Spinal cord (tissue), 10 donors: ENCODE results near the gene IFNLR1. TPM values are rescaled to one million over a fixed set of nuclear protein-coding genes. Genes with fewer than 3 reads are reported as not detected.
A peak's percentile ranks its signal among the peaks of the same experiment; 100 is the strongest.

Experiments
- DNase-seq, 6 donors: peaks; one replicate each; pipeline versions ENCODE4 v3.0.0 to v3.0.0-alpha.2; 2013 to 2015; ENCODE audit warnings: low spot score in 6 of 6, low read depth in 4 of 6
- H3K27ac ChIP-seq: one replicate; pipeline ENCODE4 v1.5.1; 2013; ENCODE audit warnings: low read depth, low read length, control low read depth
- H3K27me3 ChIP-seq: one replicate; pipeline ENCODE4 v1.6.1; 2013; ENCODE audit warnings: low read length; ENCODE audit not compliant: control insufficient read depth, insufficient read depth
- H3K36me3 ChIP-seq: one replicate; pipeline ENCODE4 v1.6.1; 2013; ENCODE audit warnings: low read length; ENCODE audit not compliant: control insufficient read depth, insufficient read depth
- H3K4me1 ChIP-seq: one replicate; pipeline ENCODE4 v1.6.1; 2013; ENCODE audit warnings: low read length; ENCODE audit not compliant: control insufficient read depth, insufficient read depth
- H3K4me3 ChIP-seq: one replicate; pipeline ENCODE4 v1.5.1; 2013; ENCODE audit warnings: low read depth, low read length, control low read depth
- H3K9me3 ChIP-seq: one replicate; pipeline ENCODE4 v1.6.1; 2013; ENCODE audit warnings: low read length; ENCODE audit not compliant: control insufficient read depth, insufficient read depth
- WGBS: methylation state at CpG from one replicate; pipeline ENCODE4 v1.1.5; 2013; ENCODE audit warnings: missing lambda C conversion rate; ENCODE audit not compliant: insufficient coverage; 5-methylcytosine and 5-hydroxymethylcytosine counted together
- polyA plus RNA-seq, 2 donors: library from polyadenylated mRNA; unstranded; fragments of 120-200 nt; gene quantifications; one replicate each; pipeline ENCODE4 v1.2.1, GENCODE V29; 2013; ENCODE audit not compliant: insufficient read length in 2 of 2
- total RNA-seq, 2 donors: library from RNA; depleted of rRNA in 1 of 2; stranded (reverse); fragments of 120-200 nt in 1 of 2; fragments of >200 nt in 1 of 2; gene quantifications; one replicate each; pipeline versions ENCODE4 v1.2.3 to v1.2.4, GENCODE V29; 2013 to 2014
- donor health status: healthy.

The IFNLR1 gene
- total and polyA plus RNA-seq, 4 donors = 0.59 to 1.6 (median 0.73) TPM

DNA sequence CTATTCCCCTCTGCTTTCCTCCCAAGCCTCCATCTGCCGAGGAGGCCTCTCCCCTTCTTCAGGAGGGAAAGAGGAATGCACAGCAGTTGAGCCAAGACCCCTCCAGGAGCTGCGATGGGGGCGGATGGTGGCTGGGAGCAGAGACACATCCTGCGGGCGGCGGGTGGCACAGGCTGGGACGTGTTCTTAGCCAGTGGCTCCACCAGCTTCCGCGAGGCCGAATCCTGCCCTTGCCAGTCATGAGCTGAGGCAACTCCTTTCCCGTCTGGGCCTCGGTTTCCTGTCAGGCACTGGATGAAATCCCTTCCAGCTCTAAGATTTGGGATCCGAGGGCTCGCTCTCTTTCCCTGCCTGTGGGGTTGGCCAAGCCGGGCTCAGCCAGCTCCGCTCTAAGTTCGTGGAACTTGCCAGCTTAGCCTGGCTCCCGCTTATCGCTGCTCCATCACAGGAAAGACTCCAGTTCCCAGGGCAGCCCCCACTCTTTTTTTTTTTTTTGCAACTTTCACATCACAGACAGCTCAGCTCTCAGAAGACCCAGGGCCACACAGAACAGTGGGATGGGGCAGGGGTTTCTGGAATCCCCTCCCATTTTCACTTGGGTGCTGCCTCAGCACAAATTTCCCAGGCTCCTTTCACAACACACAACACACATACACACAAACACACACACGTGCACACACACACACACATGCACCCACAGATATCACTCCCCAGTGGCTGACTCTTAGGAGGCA is 75.7 kb downstream of the IFNLR1 start:
- peaks cover 31% of the 10 kb centered on the region for H3K4me1 ChIP-seq
- no peaks in the 10 kb centered on the region for H3K9me3 ChIP-seq
- 82% methylated on average over 15 of the region's 20 CpGs for WGBS
- H3K4me3 ChIP-seq = no peak overlapping the region
- no peak for DNase-seq
- H3K36me3 ChIP-seq = no peaks in the 10 kb centered on the region
- peaks cover 10% of the 10 kb centered on the region for H3K27me3 ChIP-seq
- no peak overlapping the region for H3K27ac ChIP-seq

DNA sequence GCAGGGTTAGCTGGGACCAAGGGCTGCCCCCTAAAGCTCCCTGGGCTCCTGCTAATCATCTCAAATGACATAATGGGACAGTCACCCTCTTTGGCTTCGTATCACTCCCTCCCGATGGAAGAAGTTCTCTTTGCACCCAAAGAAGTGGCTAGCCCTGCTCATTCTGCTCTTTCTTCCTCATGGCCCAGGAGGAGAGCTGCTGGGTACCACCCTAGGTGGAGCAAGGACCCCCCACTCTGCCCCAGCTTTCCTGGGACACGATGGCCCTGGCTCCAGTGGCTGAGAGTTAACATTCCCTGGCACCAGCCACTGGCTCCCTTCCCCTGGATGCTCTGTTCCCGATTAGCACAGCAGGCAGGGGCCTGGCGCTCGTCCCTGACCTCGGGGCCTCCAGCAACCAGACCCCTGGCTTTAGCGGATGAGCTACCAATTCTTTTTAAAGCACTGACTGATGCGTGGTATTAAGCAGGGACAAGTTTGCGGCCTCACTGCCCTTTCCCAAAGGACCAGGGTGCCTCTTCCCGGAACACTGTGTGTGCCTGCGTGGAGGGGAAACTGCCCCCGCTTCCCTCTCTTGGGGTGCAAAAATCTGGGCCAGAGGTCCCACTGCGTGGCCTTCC is 76.3 kb downstream of the IFNLR1 start:
- Histone ChIP-seq H3K4me3 (no peak overlapping the region), H3K9me3 (no peaks in the 10 kb centered on the region), H3K4me1 (peaks cover 31% of the 10 kb centered on the region), H3K27me3 (peaks cover 10% of the 10 kb centered on the region), H3K27ac (no peak overlapping the region), H3K36me3 (no peaks in the 10 kb centered on the region)
- 42% methylated on average over 9 of the region's 14 CpGs for WGBS
- peak in 1 of 6 donors; percentile 34 for DNase-seq

DNA sequence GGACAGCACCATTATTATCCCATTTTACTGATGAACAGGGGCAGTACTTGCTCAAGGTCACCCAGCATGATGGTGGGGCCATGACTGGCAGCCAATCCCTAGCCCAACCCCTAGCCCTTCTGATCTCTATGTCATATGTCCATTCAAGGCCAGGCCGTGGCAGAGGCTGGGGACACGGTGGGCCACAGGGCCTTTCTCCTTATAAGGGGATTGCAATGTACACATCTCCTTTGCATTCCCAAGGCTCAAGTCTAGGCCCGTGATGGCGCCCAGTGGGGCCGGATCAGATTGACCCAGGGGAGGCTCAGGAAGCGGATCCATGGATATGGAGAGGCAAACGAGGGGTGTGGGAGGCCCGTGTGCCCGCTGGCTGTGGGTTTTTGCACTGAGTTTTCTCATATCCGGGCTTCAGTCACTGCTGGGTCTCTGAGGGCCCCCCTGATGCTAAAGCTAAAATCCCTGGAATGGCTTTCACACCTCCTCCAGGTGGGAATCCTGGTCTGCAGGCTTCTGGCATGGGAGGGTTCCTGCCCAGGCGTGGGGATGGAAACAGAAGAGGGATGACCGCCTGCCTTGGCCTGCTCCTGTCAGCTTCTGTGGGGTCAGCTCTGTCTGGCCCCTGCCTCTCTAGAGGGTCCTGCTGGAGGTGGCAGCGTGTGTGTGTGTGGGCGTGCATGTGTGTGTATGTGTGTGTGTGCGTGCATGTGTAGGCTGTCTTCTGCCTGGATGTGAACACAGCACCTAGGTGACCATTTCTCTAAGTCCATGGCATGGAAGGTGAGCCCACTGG is 77.2 kb downstream of the IFNLR1 start:
- H3K27me3 ChIP-seq = peaks cover 10% of the 10 kb centered on the region
- H3K4me1 ChIP-seq = peaks cover 31% of the 10 kb centered on the region
- WGBS = 83% methylated on average over 15 of the region's 15 CpGs
- DNase-seq = no peak
- H3K27ac ChIP-seq = no peak overlapping the region
- H3K9me3 ChIP-seq = no peaks in the 10 kb centered on the region
- H3K36me3 ChIP-seq = no peaks in the 10 kb centered on the region
- H3K4me3 ChIP-seq = no peak overlapping the region

DNA sequence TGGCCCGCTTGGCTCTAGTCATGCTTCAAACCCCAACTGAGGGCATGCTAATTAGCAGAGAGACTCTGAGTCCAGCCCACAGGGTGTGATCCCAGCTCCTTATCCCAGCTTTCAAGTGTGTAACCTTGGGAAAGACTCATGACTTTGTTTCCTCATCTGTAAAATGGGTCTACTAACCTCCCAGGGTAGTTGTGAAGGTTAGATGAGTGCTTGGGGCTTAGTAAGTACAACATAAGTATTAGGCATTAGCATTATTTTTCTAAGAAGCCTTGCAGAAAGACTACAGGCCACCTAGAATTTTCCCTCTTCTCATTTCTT is 78.0 kb downstream of the IFNLR1 start:
- peaks cover 10% of the 10 kb centered on the region for H3K27me3 ChIP-seq
- H3K4me1 ChIP-seq = peaks cover 31% of the 10 kb centered on the region
- H3K4me3 ChIP-seq = no peak overlapping the region
- DNase-seq = no peak
- no peaks in the 10 kb centered on the region for H3K36me3 ChIP-seq
- no peaks in the 10 kb centered on the region for H3K9me3 ChIP-seq
- WGBS = 100% methylated on average over 1 of the region's 1 CpG
- no peak overlapping the region for H3K27ac ChIP-seq

DNA sequence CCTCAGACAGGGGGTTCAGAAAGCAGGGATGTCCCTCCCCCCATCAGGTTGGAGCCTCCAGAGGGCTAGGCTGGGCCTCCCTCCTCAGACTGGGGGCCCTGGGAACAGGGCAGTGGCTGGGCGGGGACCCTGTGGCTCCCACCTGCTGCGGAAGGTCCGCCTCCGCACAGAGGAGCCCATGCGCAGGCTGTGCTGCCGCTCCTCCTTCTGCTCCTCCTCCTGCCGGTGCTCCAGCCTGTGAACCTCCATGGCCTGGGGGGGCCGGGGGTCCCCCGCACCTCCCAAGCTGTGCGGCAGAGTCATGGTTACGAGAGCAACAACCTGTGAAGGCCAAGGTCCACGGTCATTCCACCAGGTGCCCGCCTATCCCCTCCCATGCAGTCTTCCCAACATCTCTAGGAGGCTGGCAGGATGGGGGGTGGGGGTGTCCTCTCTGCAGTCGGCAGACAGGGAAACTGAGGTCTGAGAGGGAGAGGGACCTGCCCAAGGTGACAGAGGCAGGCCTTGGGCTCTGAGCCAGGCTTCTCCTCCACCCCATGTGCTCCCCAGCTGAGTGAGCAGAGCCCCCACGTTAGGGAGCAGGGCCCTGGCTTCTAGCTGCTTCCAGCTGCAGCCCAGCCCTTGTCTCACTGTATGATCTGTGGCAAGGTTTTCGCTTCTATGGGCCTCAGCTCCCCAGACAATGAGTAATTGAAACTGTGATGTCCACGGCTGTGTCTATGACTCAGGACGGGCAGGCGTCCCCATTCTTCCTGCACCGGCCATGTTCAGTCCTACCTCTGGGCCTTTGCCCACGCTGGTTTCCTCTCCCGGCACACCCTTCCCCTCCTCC is 78.5 kb downstream of the IFNLR1 start:
- no peak overlapping the region for H3K4me3 ChIP-seq
- no peak for DNase-seq
- no peaks in the 10 kb centered on the region for H3K9me3 ChIP-seq
- WGBS = 83% methylated on average over 20 of the region's 22 CpGs
- H3K4me1 ChIP-seq = peaks cover 31% of the 10 kb centered on the region
- H3K36me3 ChIP-seq = no peaks in the 10 kb centered on the region
- no peak overlapping the region for H3K27ac ChIP-seq
- peaks cover 8% of the 10 kb centered on the region for H3K27me3 ChIP-seq

DNA sequence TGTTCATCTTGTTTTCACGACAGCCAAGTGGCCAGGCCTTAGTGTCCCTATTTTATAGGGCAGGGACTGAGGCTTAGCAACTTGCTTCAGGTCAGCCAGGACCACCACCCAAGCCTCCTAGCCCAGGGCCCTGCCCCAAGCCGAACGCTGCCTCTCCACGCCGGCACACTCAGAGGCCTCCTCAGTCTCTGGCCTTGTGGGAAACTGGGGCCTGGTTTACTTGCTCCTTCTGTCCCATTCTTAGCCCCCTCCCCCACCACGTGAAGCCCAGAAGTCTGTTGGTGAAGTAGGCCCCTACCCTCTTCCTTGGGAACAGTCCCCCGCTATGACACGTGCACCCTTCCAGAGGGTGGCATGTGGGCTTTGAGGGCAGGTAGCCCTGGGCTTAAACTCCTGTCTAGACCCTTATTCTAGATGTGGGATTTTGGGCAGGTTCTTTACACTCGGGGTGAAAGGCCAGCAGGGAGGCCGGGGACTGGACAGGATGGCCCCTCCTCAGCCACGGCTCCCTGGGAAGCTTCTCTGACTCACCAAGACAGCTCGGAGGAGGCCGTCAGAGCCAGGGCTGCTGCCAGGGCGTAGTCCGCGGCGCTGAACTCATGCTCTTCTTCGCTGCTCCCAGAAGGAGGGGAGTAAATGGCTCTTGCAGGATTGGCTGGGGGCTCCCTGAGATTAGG is 79.5 kb downstream of the IFNLR1 start:
- no peak overlapping the region for H3K4me3 ChIP-seq
- no peaks in the 10 kb centered on the region for H3K9me3 ChIP-seq
- H3K4me1 ChIP-seq = peaks cover 35% of the 10 kb centered on the region
- no peaks in the 10 kb centered on the region for H3K36me3 ChIP-seq
- no peak overlapping the region for H3K27ac ChIP-seq
- DNase-seq = no peak
- peaks cover 6% of the 10 kb centered on the region for H3K27me3 ChIP-seq
- 83% methylated on average over 8 of the region's 18 CpGs for WGBS

DNA sequence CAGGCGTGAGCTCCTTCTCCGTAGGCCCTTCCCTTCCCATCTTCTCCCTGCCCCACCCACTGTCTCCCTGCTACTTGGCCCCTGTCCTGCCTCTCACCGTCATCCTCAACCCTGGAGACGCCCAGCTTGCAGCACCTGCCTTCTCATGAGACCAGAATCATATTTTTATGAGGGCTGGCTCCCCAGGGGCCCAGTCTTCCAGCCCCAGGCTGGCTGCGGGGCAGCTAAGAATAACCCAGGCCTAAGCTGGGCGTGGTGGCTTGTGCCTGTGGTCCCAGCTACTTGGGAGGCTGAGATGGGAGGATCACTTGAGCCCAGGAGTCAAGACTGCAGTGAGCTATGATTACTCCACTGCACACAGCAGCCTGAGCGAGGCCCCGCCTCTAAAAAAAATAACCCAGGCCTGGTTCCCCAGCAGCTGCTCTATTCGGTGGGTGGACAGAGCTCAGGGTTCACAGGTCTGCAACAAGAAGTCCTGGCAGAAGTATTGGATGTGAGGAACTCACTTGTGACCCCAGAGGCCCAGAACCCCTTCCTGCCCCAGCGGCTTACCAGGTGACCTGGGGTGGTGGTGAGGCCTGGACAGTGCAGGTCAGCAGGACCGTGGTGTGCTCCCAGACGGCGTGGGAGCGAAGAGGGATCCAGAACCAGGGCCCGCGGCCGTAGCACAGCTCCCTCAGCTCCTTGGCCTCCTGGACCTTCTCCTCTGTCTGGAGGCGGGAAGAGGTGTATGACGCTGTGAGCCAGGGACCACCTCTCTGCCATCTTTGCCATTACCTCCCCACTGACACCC is 81.5 kb downstream of the IFNLR1 start:
- Histone ChIP-seq H3K27me3 (no peaks in the 10 kb centered on the region), H3K27ac (no peak overlapping the region), H3K4me1 (peaks cover 14% of the 10 kb centered on the region), H3K36me3 (no peaks in the 10 kb centered on the region), H3K4me3 (no peak overlapping the region), H3K9me3 (no peaks in the 10 kb centered on the region)
- 91% methylated on average over 19 of the region's 19 CpGs for WGBS
- DNase-seq = no peak

DNA sequence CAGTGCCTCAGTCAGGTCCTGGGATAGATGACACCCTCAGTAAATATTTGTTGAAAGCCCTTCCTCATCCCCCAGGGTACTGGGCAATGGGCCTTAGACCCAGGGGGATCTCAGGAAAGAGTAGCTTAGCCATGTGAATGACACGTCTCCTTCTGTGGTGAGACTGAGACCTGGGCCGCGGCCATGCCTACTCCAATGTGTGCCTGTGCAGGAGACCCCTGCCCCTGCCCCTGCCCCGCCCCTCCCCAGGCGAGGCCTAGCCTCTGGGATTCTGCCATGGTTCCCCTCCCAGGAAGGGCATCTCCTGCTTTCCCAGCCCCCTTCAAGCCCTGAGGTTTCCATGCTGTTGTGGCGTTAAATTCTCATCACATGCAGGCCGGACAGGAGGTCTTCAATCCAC is 82.2 kb downstream of the IFNLR1 start:
- H3K9me3 ChIP-seq = no peaks in the 10 kb centered on the region
- no peaks in the 10 kb centered on the region for H3K36me3 ChIP-seq
- H3K4me1 ChIP-seq = peaks cover 13% of the 10 kb centered on the region
- H3K27ac ChIP-seq = no peak overlapping the region
- no peak overlapping the region for H3K4me3 ChIP-seq
- WGBS = 89% methylated on average over 5 of the region's 7 CpGs
- DNase-seq = no peak
- H3K27me3 ChIP-seq = no peaks in the 10 kb centered on the region
